GM12878 (cell line): ENCODE results near the gene TAF13. TPM values are rescaled to one million over a fixed set of nuclear protein-coding genes. Genes with fewer than 3 reads are reported as not detected.

Experiments
- ATAC-seq: fragments of 200-7000 bp; cut with Tn5 transposase; 3 replicates; pipeline ENCODE4 v1.9.1; 2020; ENCODE audit warnings: mild to moderate bottlenecking, moderate library complexity
- Bru-seq: library from RNA; stranded (reverse); fragments of 400-500 nt; gene quantifications from one replicate; lab custom pipeline; 2021; lab: Mats Ljungman, UMichigan
- BruChase-seq, 2 experiments: library from RNA; stranded (reverse); fragments of 400-500 nt; gene quantifications; one replicate each; lab custom pipeline; 2021; lab: Mats Ljungman, UMichigan
- BruUV-seq: library from RNA; stranded (reverse); fragments of 400-500 nt; replicated peaks from 2 replicates; lab custom pipeline; 2021; lab: Mats Ljungman, UMichigan
- CTCF ChIA-PET: fragments of 300-600 bp; sonication (Branson Sonifier 250); formaldehyde crosslinking; extraction: SDS; loops from one replicate; lab custom pipeline; 2021; ENCODE audit warnings: inconsistent platforms; lab: Yijun Ruan, JAX
- POLR2A ChIA-PET: fragments of 350-600 bp; formaldehyde crosslinking; extraction: SDS; loops from one replicate; lab custom pipeline; 2021; ENCODE audit warnings: inconsistent platforms; lab: Charles Lee
- RAD21 ChIA-PET: fragments of 300-600 bp; sonication (Branson Sonifier 250); formaldehyde crosslinking; loops from one replicate; lab custom pipeline; 2023; ENCODE audit warnings: antibody characterized with exemption; ENCODE audit not compliant: unreplicated experiment; lab: Charles Lee
- SMC1A ChIA-PET: fragments of 300-600 bp; sonication (Branson Sonifier 250); formaldehyde crosslinking; loops from one replicate; lab custom pipeline; 2023; ENCODE audit not compliant: unreplicated experiment, uncharacterized antibody; lab: Charles Lee
- DNase-seq: peaks from one replicate; pipeline ENCODE4 v3.0.0-alpha.2; 2011; ENCODE audit warnings: low read depth, low spot score
- FAIRE-seq: peaks from 3 replicates; lab custom pipeline; 2011; peaks lifted over from hg19 to GRCh38; lab: Jason Lieb, UNC
- H2AFZ ChIP-seq: 2 replicates; pipeline ENCODE4 v1.6.0; 2011; ENCODE audit warnings: low read depth, low read length, control low read depth; ENCODE audit not compliant: control insufficient read depth
- H3K27ac ChIP-seq: 2 replicates; pipeline ENCODE4 v1.5.1; 2011; ENCODE audit warnings: control low read depth; ENCODE audit not compliant: control insufficient read depth, insufficient read depth
- H3K27me3 ChIP-seq, 2 experiments: replicated peaks in 1 of 2; 2 replicates each; pipeline versions ENCODE4 v1.6.0 to v1.6.1; 2011; ENCODE audit warnings: low read length in 1 of 2; ENCODE audit not compliant: control insufficient read depth in 2 of 2, insufficient read depth in 2 of 2
- H3K36me3 ChIP-seq, 2 experiments: 2 replicates each; pipeline ENCODE4 v1.5.1; 2011; ENCODE audit warnings: low read length in 1 of 2; ENCODE audit not compliant: control insufficient read depth in 2 of 2, insufficient read depth in 2 of 2
- H3K4me1 ChIP-seq: 2 replicates; pipeline ENCODE4 v1.6.1; 2011; ENCODE audit warnings: mild to moderate bottlenecking, low read length, moderate library complexity, mixed read lengths; ENCODE audit not compliant: control insufficient read depth, insufficient read depth
- H3K4me2 ChIP-seq: 2 replicates; pipeline ENCODE4 v1.6.0; 2011; ENCODE audit warnings: control low read depth; ENCODE audit not compliant: control insufficient read depth, insufficient read depth
- H3K4me3 ChIP-seq: fragments of 200-600 bp; sonication (generic); 2 replicates; pipeline ENCODE4 v1.5.1; 2016
- H3K79me2 ChIP-seq: 2 replicates; pipeline ENCODE4 v1.6.0; 2011; ENCODE audit warnings: low read length; ENCODE audit not compliant: control insufficient read depth, insufficient read depth
- H3K9ac ChIP-seq: 2 replicates; pipeline ENCODE4 v1.8.0; 2011; ENCODE audit warnings: low read length, control low read depth, mixed read lengths; ENCODE audit not compliant: control insufficient read depth, insufficient read depth
- H3K9me3 ChIP-seq: replicated peaks from 3 replicates; pipeline ENCODE4 v1.5.1; 2011; ENCODE audit warnings: mild to moderate bottlenecking, low read length; ENCODE audit not compliant: control insufficient read depth, insufficient read depth
- H4K20me1 ChIP-seq: 2 replicates; pipeline ENCODE4 v1.6.0; 2011; ENCODE audit not compliant: control insufficient read depth, insufficient read depth
- BRCA1 ChIP-seq: IDR thresholded peaks from 2 replicates; pipeline ENCODE4 v1.6.1; 2011; ENCODE audit warnings: low read depth, low read length, improper control_type of control experiment
- CREM ChIP-seq: IDR thresholded peaks from 2 replicates; pipeline ENCODE4 v1.6.1; 2014; ENCODE audit warnings: antibody characterized with exemption, low read depth
- RUNX3 ChIP-seq: IDR thresholded peaks from 2 replicates; pipeline ENCODE4 v1.6.1; 2012; ENCODE audit warnings: low read length, inconsistent platforms
- SMAD1 ChIP-seq: fragments of 450-650 bp; IDR thresholded peaks from 2 replicates; pipeline ENCODE4 v1.6.1; 2018; ENCODE audit warnings: mild to moderate bottlenecking, low read depth; ENCODE audit not compliant: partially characterized antibody
- WGBS: methylation state at CpG from one replicate; pipeline ENCODE4 v1.1.6; 2016; ENCODE audit warnings: low lambda C conversion rate; ENCODE audit not compliant: insufficient replicate concordance, insufficient coverage; ENCODE audit errors: missing lambda C conversion rate; 5-methylcytosine and 5-hydroxymethylcytosine counted together
- in situ Hi-C: fragments of 300-500 bp; cut with MboI; formaldehyde crosslinking; loops from 9 replicates; pipeline ENCODE4 v1.14.3; 2018; ENCODE audit warnings: mixed read lengths
- intact Hi-C: fragments of 100-400 bp; cut with micrococcal nuclease; formaldehyde crosslinking; loops from one replicate; pipeline ENCODE4 v1.14.2; 2022; ENCODE audit not compliant: unreplicated experiment
- long read RNA-seq, 2 experiments: library from polyadenylated mRNA; unstranded; transcript quantifications; one replicate each; pipeline ENCODE4 v2.0.0, GENCODE V29; 2019 to 2020
- polyA minus RNA-seq, 3 experiments: library from RNA; depleted of rRNA, polyadenylated mRNA; stranded (reverse); fragments of >200 nt; gene quantifications; 2 replicates each; pipeline ENCODE4 v1.2.3, GENCODE V29; 2011
- polyA plus RNA-seq, 11 experiments: library from polyadenylated mRNA; depleted of rRNA in 4 of 11; unstranded in 6 of 11; stranded (reverse) in 5 of 11; fragments of >200 nt; fragmentation: Nextera tagmentation in 4 of 11; fragmentation: Illumina TruSeq in 1 of 11; extraction: Ambion mirVana in 4 of 11; extraction: Trizol in 1 of 11; gene quantifications; 1 replicate in 1 of 11; 2 replicates in 10 of 11; pipeline versions ENCODE4 v1.2.1 to v1.2.3, GENCODE V29; 2011 to 2016; ENCODE audit warnings: inconsistent platforms in 2 of 11, missing spikeins in 2 of 11, low read depth in 1 of 11
- total RNA-seq, 4 experiments: library from RNA; depleted of rRNA in 3 of 4; stranded (reverse); fragments of >200 nt in 3 of 4; fragmentation: Illumina TruSeq in 1 of 4; extraction: Trizol in 1 of 4; gene quantifications; 2 replicates each; pipeline versions ENCODE4 v1.2.1 to v1.2.3, GENCODE V29; 2013 to 2021
- TF ChIP-seq, protein P1 (sequence below): fragments of 450-650 bp; IDR thresholded peaks from 2 replicates; pipeline ENCODE4 v1.6.1; 2017; ENCODE audit warnings: low read depth, mild to moderate bottlenecking, moderate library complexity
- TF ChIP-seq, protein P2 (sequence below): fragments of 450-650 bp; IDR thresholded peaks from 2 replicates; pipeline ENCODE4 v1.6.1; 2018; ENCODE audit warnings: borderline replicate concordance, mild to moderate bottlenecking; ENCODE audit not compliant: partially characterized antibody
- TF ChIP-seq, protein P3 (sequence below): IDR thresholded peaks from 2 replicates; pipeline ENCODE4 v1.6.1; 2011; ENCODE audit warnings: mild to moderate bottlenecking, low read depth, low read length, moderate library complexity; ENCODE audit not compliant: insufficient replicate concordance
- TF ChIP-seq, protein P4 (sequence below): fragments of 450-650 bp; IDR thresholded peaks from 2 replicates; pipeline ENCODE4 v1.6.1; 2014; ENCODE audit warnings: mild to moderate bottlenecking

TAF13 gene, protein sequence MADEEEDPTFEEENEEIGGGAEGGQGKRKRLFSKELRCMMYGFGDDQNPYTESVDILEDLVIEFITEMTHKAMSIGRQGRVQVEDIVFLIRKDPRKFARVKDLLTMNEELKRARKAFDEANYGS
- 4.6 and 5.3 TPM in 2 replicates for total RNA-seq (2013; cell fraction: nucleolus; rRNA removed)
- total RNA-seq (2014; rRNA removed) = 15.5 and 18.2 TPM in 2 replicates
- 29.7 and 30.4 TPM in 2 replicates for total RNA-seq (2014; rRNA removed; fragmentation: Illumina TruSeq; extraction: Trizol)
- total RNA-seq (2021) = 16.2 and 17.5 TPM in 2 replicates
- polyA plus RNA-seq (2011; ENCODE audit: low read depth) = 18.5 TPM
- 26.3 and 43.2 TPM in 2 replicates for polyA plus RNA-seq (2011; rRNA removed)
- polyA plus RNA-seq (2011; cell fraction: cytosol; rRNA removed) = 4.2 and 4.4 TPM in 2 replicates
- polyA plus RNA-seq (2011; cell fraction: nucleus; rRNA removed) = 1.4 and 3.1 TPM in 2 replicates
- 18.2 and 34.8 TPM in 2 replicates for polyA plus RNA-seq (2012)
- polyA plus RNA-seq (2014; fragmentation: Illumina TruSeq; extraction: Trizol) = 30.6 and 42.8 TPM in 2 replicates
- 10 to 100 TPM in 1 of 2 experiments, 1 to 10 TPM in 1; 8.1 to 14.9 TPM for polyA plus RNA-seq (2014; fragmentation: Nextera tagmentation; extraction: Ambion mirVana)
- polyA plus RNA-seq (2014; rRNA removed) = 13.8 and 18.6 TPM in 2 replicates
- polyA plus RNA-seq (2016; fragmentation: Nextera tagmentation; extraction: Ambion mirVana) = 10 to 100 TPM; 17.3 to 19.8 TPM
- polyA minus RNA-seq (2011; rRNA and poly(A)+ RNA removed) = 5.9 and 12.3 TPM in 2 replicates
- 6.3 and 12.3 TPM in 2 replicates for polyA minus RNA-seq (2011; cell fraction: cytosol; rRNA and poly(A)+ RNA removed)
- polyA minus RNA-seq (2011; cell fraction: nucleus; rRNA and poly(A)+ RNA removed) = 1.7 and 1.8 TPM in 2 replicates
- percentile 86 among the genes with signal in this experiment for Bru-seq, nascent RNA
- BruChase-seq, experiment 1, labeled RNA remaining after a 6-hour chase = percentile 79 among the genes with signal in this experiment
- BruChase-seq, experiment 2, labeled RNA remaining after a 2-hour chase = percentile 88 among the genes with signal in this experiment
- long read RNA-seq, experiment 1, partial matches to known transcripts = 0 of 2 reads
- long read RNA-seq, experiment 1, other reads (novel, unspliced or antisense) = 2 of 2 reads
- long read RNA-seq, experiment 2, partial matches to known transcripts = 4 of 6 reads
- long read RNA-seq, experiment 2, other reads (novel, unspliced or antisense) = 2 of 6 reads

DNA sequence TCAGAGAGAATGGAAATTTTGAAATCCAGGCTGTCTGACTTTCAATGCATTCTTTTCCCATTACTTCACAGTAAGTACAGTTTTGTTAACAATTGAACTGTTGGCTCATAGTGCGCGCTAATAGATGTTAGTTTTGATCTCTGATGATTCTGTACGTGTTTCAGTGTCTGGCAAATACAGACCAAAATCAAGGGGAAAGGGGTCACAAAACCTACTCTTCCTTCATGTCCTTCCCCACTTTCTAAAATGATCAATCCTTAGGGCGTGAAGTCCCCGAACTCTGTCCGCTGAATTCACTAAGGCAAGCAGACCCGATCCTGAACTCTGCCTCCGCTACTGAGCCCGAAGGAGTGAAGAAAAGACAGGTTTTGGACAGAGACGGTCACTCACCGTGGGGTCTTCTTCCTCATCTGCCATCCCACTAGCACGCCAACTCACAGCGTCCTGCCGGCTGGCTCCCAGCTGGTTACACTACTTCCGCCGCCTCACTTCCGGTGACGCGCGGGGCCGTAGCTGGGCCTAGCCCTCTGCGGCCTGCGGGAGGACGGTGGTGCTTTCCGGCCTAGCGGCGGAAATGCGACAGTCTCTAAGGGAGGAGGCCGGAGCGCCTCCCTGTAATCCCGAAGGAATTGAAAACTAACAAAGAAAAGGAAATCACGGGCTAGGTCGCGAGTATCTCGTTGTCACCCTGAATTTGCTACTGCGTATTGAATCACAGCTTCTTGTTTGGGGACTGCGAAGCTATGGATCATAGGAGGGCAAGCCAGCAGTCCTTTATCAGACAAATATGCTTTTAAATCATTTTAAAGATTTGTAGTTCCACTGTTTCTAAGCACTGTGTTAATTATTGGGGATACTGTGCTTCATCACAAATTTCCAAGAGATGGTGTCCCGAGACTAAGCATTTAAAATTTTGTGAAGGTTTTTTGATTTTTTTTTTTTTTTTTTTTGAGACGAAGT, at the start of gene TAF13:
TAF13 (minus strand) TSS at position 473 of the 960 bp plus-strand sequence; CDS start at position 417, 56 bp downstream.
- FAIRE-seq = peak; percentile 87
- BruUV-seq = TSS peak; percentile 100
- ChIA-PET POLR2A (interaction anchor here (0.7 to 2.4 kb wide), 8 partner anchors 11 to 351 kb away, joined by 3 to 24 read pairs (median 4); partner anchors contain the start of genes TMEM167B and WDR47), RAD21 (interaction anchor here (1.0 to 1.7 kb wide), 4 partner anchors 15 to 37 kb away, joined by 3 to 6 read pairs (median 4); partner anchors contain the start of genes TMEM167B and WDR47), CTCF (interaction anchor here (1.2 to 2.7 kb wide), 4 partner anchors 13 to 248 kb away, joined by 3 to 23 read pairs (median 4); partner anchors contain the start of gene TMEM167B), SMC1A (interaction anchor here (1.0 to 2.7 kb wide), 4 partner anchors 15 to 87 kb away, joined by 3 to 22 read pairs (median 6); partner anchors contain the start of genes TMEM167B and WDR47)
- Histone ChIP-seq H3K4me3 (peak within 1 kb of the TSS; percentile 79), H4K20me1 (no peaks in the 10 kb centered on the region), H3K4me2 (peak within 1 kb of the TSS; percentile 82), H3K4me1 (no peaks in the 10 kb centered on the region; the same call in none of the 2 replicates), H2AFZ (peak within 1 kb of the TSS; percentile 95), H3K36me3 (peaks cover 0 to 2% of the 10 kb centered on the region in 2 experiments; a peak in 1 of 4 replicates), H3K27me3 (no peaks in the 10 kb centered on the region), H3K9me3 (no peaks in the 10 kb centered on the region), H3K27ac (peak within 1 kb of the TSS; percentile 89), H3K9ac (peak within 1 kb of the TSS; percentile 74), H3K79me2 (peaks cover 14% of the 10 kb centered on the region)
- peak; percentile 75 for DNase-seq
- ATAC-seq = peak; percentile 100
- 1% methylated on average over 38 of the region's 39 CpGs for WGBS
- in situ Hi-C loops (no loop called here), intact Hi-C loops (loop anchor here (1.0 kb wide), 1 partner anchor 24 kb away; no protein-coding TSS in a partner anchor)
- TF ChIP-seq, protein P1, sequence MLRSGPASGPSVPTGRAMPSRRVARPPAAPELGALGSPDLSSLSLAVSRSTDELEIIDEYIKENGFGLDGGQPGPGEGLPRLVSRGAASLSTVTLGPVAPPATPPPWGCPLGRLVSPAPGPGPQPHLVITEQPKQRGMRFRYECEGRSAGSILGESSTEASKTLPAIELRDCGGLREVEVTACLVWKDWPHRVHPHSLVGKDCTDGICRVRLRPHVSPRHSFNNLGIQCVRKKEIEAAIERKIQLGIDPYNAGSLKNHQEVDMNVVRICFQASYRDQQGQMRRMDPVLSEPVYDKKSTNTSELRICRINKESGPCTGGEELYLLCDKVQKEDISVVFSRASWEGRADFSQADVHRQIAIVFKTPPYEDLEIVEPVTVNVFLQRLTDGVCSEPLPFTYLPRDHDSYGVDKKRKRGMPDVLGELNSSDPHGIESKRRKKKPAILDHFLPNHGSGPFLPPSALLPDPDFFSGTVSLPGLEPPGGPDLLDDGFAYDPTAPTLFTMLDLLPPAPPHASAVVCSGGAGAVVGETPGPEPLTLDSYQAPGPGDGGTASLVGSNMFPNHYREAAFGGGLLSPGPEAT = peak; percentile 89
- TF ChIP-seq, protein P2, sequence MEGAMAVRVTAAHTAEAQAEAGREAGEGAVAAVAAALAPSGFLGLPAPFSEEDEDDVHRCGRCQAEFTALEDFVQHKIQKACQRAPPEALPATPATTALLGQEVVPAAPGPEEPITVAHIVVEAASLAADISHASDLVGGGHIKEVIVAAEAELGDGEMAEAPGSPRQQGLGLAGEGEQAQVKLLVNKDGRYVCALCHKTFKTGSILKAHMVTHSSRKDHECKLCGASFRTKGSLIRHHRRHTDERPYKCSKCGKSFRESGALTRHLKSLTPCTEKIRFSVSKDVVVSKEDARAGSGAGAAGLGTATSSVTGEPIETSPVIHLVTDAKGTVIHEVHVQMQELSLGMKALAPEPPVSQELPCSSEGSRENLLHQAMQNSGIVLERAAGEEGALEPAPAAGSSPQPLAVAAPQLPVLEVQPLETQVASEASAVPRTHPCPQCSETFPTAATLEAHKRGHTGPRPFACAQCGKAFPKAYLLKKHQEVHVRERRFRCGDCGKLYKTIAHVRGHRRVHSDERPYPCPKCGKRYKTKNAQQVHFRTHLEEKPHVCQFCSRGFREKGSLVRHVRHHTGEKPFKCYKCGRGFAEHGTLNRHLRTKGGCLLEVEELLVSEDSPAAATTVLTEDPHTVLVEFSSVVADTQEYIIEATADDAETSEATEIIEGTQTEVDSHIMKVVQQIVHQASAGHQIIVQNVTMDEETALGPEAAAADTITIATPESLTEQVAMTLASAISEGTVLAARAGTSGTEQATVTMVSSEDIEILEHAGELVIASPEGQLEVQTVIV = peak; percentile 98
- TF ChIP-seq, protein P3, sequence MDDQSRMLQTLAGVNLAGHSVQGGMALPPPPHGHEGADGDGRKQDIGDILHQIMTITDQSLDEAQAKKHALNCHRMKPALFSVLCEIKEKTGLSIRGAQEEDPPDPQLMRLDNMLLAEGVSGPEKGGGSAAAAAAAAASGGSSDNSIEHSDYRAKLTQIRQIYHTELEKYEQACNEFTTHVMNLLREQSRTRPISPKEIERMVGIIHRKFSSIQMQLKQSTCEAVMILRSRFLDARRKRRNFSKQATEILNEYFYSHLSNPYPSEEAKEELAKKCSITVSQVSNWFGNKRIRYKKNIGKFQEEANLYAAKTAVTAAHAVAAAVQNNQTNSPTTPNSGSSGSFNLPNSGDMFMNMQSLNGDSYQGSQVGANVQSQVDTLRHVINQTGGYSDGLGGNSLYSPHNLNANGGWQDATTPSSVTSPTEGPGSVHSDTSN = peak; percentile 77
- TF ChIP-seq CREM (peak; percentile 93), SMAD1 (peak; percentile 21), RUNX3 (peak; percentile 72), BRCA1 (no peak)
- TF ChIP-seq, protein P4, sequence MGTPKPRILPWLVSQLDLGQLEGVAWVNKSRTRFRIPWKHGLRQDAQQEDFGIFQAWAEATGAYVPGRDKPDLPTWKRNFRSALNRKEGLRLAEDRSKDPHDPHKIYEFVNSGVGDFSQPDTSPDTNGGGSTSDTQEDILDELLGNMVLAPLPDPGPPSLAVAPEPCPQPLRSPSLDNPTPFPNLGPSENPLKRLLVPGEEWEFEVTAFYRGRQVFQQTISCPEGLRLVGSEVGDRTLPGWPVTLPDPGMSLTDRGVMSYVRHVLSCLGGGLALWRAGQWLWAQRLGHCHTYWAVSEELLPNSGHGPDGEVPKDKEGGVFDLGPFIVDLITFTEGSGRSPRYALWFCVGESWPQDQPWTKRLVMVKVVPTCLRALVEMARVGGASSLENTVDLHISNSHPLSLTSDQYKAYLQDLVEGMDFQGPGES = 0 out of 2 replicates have a peak, but pooled peaks have one; percentile 13
